NCI-H1436 (cell line): Measurements from ENCODE around the gene TMEM218.

Experiments used
- DNase-seq: peaks from one replicate; lab custom pipeline; 2025; lab: John Stamatoyannopoulos, UW

The TMEM218 gene

GRCh38 chr11:125055107-125055715, 56.2 kb downstream of the TMEM218 start:
- DNase-seq, result no peak

- DNase-seq, result no peak
Observed at GRCh38 chr11:125053167-125053566, 58.3 kb downstream of the TMEM218 start.

- no peak for DNase-seq
Observed at GRCh38 chr11:125052047-125052446, 59.4 kb downstream of the TMEM218 start.

GRCh38 chr11:125049164-125049792, 62.1 kb downstream of the TMEM218 start:
- no peak for DNase-seq
